HEK293 (cell line): Measurements from ENCODE around the gene INF2.

Experiments used
- GLIS1 ChIP-seq: fragments of 450-650 bp; formaldehyde crosslinking; IDR thresholded peaks from 2 replicates; pipeline ENCODE4 v1.5.1; 2016; ENCODE audit warnings: missing biosample characterization, missing genetic modification characterization
- KLF16 ChIP-seq: fragments of 450-650 bp; formaldehyde crosslinking; IDR thresholded peaks from 2 replicates; pipeline ENCODE4 v1.5.1; 2017; ENCODE audit warnings: missing biosample characterization, missing genetic modification characterization
- MEIS1 ChIP-seq: sonication (generic); formaldehyde crosslinking; IDR thresholded peaks from 2 replicates; pipeline ENCODE4 v1.8.1; 2022; ENCODE audit warnings: missing genetic modification reagents, mild to moderate bottlenecking, borderline replicate concordance
- PBX3 ChIP-seq: sonication (generic); formaldehyde crosslinking; IDR thresholded peaks from 2 replicates; pipeline ENCODE4 v1.8.1; 2022; ENCODE audit warnings: mild to moderate bottlenecking, moderate library complexity, missing genetic modification reagents
- PRDM10 ChIP-seq: fragments of 450-650 bp; formaldehyde crosslinking; IDR thresholded peaks from 2 replicates; pipeline ENCODE4 v1.5.1; 2016; ENCODE audit warnings: missing biosample characterization, missing genetic modification characterization
- ZBTB1 ChIP-seq: fragments of 450-650 bp; formaldehyde crosslinking; IDR thresholded peaks from 2 replicates; pipeline ENCODE4 v1.5.1; 2016; ENCODE audit warnings: missing biosample characterization, missing genetic modification characterization
- ZBTB11 ChIP-seq: fragments of 450-650 bp; formaldehyde crosslinking; conservative IDR thresholded peaks from 2 replicates; pipeline ENCODE4 v1.5.1; 2016; ENCODE audit warnings: low read depth, missing biosample characterization, missing genetic modification characterization
- ZFHX2 ChIP-seq: fragments of 450-650 bp; formaldehyde crosslinking; conservative IDR thresholded peaks from 2 replicates; pipeline ENCODE4 v1.5.1; 2016; ENCODE audit warnings: missing biosample characterization, missing genetic modification characterization
- ZNF121 ChIP-seq: fragments of 450-650 bp; formaldehyde crosslinking; IDR thresholded peaks from 2 replicates; pipeline ENCODE4 v1.5.1; 2016; ENCODE audit warnings: missing biosample characterization, missing genetic modification characterization
- ZNF155 ChIP-seq: fragments of 450-650 bp; formaldehyde crosslinking; IDR thresholded peaks from 2 replicates; pipeline ENCODE4 v1.5.1; 2016; ENCODE audit warnings: missing biosample characterization, missing genetic modification characterization
- ZNF362 ChIP-seq: fragments of 450-650 bp; formaldehyde crosslinking; IDR thresholded peaks from 2 replicates; pipeline ENCODE4 v1.5.1; 2016; ENCODE audit warnings: missing biosample characterization, missing genetic modification characterization
- ZNF514 ChIP-seq: fragments of 450-650 bp; formaldehyde crosslinking; IDR thresholded peaks from 2 replicates; pipeline ENCODE4 v1.5.1; 2016; ENCODE audit warnings: missing biosample characterization, missing genetic modification characterization
- ZNF677 ChIP-seq: fragments of 450-650 bp; IDR thresholded peaks from 2 replicates; pipeline ENCODE4 v1.5.0; 2018; ENCODE audit warnings: missing biosample characterization, mild to moderate bottlenecking, missing genetic modification characterization, moderate library complexity
- TF ChIP-seq, protein P1 (sequence below): fragments of 450-650 bp; formaldehyde crosslinking; IDR thresholded peaks from 2 replicates; pipeline ENCODE4 v1.5.1; 2017; ENCODE audit warnings: missing biosample characterization, missing genetic modification characterization
- TF ChIP-seq, protein P2 (sequence below): fragments of 450-650 bp; formaldehyde crosslinking; conservative IDR thresholded peaks from 2 replicates; pipeline ENCODE4 v1.5.1; 2016; ENCODE audit warnings: low read depth, missing biosample characterization, missing genetic modification characterization
- TF ChIP-seq, protein P3 (sequence below): fragments of 450-650 bp; formaldehyde crosslinking; IDR thresholded peaks from 2 replicates; pipeline ENCODE4 v1.5.1; 2016; ENCODE audit warnings: missing biosample characterization, missing genetic modification characterization, borderline replicate concordance

Gene INF2

DNA sequence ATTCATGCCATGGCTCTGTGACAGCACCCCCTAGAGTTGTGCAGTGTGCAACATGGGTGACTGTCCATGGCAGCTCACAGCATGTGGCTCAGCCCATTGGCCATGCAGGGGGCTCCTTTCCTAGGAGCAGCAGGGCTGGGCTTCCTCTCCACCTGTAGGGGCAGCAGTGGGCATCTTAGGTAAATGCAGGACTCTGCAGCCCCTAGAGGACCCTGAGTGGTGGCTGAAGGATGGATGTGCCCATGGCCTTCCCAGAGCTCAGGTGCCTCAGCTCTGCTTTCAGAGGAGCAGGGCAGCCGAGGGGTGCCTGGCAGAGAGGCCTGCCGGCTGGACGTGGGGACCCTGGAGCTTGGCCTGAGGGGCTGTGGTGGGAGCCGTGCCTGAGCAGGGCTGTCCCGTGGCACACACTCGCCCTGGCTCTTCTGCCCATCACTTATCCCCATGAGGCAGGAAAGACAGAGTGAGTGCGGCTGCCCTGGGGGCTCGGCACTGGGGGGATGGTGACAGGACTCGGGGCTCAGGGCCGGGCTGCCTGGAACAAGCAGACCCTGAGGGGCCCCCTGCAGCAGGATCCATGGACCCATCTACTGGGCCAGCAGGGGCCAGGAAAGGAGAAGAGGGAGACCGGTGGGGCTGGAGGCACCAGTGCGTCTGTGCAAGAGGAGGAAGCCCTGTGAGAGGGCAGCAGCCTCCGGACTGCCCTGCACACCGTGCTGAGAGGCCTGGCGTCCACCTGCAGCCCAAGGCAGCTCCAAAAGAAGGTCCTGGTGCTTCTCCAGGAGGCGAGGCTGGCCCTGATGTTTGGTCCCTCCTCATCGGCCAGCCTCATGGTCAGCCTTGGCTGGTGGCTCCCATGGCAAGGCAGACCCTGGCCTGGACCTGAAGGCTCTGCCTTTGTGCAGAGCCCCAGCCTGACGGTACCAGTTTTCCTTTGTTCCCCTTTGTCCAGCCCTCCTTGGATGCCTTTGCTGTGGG lies 42.2 kb downstream of the INF2 start (continued):
- TF ChIP-seq GLIS1 (tag by site-specific recombination) (peak; percentile 37; the same call in 1 of the 2 replicates), ZNF155 (tag by site-specific recombination) (no peak), ZFHX2 (tag by site-specific recombination) (no peak), ZBTB11 (no peak), ZBTB1 (tag by site-specific recombination) (no peak), ZNF677 (tag by site-specific recombination) (no peak), PBX3 (CRISPR knock-in tag) (no peak), PRDM10 (tag by site-specific recombination) (peak; percentile 86), KLF16 (tag by site-specific recombination) (no peak), ZNF121 (tag by site-specific recombination) (no peak), ZNF362 (no peak), MEIS1 (CRISPR knock-in tag) (no peak), ZNF514 (tag by site-specific recombination) (no peak)
- TF ChIP-seq, protein P1, sequence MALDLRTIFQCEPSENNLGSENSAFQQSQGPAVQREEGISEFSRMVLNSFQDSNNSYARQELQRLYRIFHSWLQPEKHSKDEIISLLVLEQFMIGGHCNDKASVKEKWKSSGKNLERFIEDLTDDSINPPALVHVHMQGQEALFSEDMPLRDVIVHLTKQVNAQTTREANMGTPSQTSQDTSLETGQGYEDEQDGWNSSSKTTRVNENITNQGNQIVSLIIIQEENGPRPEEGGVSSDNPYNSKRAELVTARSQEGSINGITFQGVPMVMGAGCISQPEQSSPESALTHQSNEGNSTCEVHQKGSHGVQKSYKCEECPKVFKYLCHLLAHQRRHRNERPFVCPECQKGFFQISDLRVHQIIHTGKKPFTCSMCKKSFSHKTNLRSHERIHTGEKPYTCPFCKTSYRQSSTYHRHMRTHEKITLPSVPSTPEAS (tag by site-specific recombination), result no peak
- TF ChIP-seq, protein P2, sequence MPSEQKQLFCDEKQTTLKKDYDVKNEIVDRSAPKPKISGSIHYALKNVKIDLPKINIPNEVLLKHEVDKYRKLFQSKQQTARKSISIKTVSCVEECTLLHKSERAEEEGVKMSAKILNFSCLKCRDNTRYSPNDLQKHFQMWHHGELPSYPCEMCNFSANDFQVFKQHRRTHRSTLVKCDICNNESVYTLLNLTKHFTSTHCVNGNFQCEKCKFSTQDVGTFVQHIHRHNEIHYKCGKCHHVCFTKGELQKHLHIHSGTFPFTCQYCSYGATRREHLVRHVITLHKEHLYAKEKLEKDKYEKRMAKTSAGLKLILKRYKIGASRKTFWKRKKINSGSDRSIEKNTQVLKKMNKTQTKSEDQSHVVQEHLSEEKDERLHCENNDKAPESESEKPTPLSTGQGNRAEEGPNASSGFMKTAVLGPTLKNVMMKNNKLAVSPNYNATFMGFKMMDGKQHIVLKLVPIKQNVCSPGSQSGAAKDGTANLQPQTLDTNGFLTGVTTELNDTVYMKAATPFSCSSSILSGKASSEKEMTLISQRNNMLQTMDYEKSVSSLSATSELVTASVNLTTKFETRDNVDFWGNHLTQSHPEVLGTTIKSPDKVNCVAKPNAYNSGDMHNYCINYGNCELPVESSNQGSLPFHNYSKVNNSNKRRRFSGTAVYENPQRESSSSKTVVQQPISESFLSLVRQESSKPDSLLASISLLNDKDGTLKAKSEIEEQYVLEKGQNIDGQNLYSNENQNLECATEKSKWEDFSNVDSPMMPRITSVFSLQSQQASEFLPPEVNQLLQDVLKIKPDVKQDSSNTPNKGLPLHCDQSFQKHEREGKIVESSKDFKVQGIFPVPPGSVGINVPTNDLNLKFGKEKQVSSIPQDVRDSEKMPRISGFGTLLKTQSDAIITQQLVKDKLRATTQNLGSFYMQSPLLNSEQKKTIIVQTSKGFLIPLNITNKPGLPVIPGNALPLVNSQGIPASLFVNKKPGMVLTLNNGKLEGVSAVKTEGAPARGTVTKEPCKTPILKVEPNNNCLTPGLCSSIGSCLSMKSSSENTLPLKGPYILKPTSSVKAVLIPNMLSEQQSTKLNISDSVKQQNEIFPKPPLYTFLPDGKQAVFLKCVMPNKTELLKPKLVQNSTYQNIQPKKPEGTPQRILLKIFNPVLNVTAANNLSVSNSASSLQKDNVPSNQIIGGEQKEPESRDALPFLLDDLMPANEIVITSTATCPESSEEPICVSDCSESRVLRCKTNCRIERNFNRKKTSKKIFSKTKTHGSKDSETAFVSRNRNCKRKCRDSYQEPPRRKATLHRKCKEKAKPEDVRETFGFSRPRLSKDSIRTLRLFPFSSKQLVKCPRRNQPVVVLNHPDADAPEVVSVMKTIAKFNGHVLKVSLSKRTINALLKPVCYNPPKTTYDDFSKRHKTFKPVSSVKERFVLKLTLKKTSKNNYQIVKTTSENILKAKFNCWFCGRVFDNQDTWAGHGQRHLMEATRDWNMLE (tag by site-specific recombination), result no peak
- TF ChIP-seq, protein P3, sequence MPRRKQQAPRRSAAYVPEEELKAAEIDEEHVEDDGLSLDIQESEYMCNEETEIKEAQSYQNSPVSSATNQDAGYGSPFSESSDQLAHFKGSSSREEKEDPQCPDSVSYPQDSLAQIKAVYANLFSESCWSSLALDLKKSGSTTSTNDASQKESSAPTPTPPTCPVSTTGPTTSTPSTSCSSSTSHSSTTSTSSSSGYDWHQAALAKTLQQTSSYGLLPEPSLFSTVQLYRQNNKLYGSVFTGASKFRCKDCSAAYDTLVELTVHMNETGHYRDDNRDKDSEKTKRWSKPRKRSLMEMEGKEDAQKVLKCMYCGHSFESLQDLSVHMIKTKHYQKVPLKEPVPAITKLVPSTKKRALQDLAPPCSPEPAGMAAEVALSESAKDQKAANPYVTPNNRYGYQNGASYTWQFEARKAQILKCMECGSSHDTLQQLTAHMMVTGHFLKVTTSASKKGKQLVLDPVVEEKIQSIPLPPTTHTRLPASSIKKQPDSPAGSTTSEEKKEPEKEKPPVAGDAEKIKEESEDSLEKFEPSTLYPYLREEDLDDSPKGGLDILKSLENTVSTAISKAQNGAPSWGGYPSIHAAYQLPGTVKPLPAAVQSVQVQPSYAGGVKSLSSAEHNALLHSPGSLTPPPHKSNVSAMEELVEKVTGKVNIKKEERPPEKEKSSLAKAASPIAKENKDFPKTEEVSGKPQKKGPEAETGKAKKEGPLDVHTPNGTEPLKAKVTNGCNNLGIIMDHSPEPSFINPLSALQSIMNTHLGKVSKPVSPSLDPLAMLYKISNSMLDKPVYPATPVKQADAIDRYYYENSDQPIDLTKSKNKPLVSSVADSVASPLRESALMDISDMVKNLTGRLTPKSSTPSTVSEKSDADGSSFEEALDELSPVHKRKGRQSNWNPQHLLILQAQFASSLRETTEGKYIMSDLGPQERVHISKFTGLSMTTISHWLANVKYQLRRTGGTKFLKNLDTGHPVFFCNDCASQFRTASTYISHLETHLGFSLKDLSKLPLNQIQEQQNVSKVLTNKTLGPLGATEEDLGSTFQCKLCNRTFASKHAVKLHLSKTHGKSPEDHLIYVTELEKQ (tag by site-specific recombination), result no peak
